Measurements from ENCODE around the gene WDPCP. TPM values are rescaled to one million over a fixed set of nuclear protein-coding genes. Genes with fewer than 3 reads are reported as not detected.
A peak's percentile ranks its signal among the peaks of the same experiment; 100 is the strongest.
"Not testable (repeated sequence)": the region's sequence is repeated elsewhere in the genome, so short reads cannot be mapped to it uniquely, and the experiment has no call there.

Gene WDPCP
- total RNA-seq, 1 experiment from 2014 or later = 4.8 TPM

DNA sequence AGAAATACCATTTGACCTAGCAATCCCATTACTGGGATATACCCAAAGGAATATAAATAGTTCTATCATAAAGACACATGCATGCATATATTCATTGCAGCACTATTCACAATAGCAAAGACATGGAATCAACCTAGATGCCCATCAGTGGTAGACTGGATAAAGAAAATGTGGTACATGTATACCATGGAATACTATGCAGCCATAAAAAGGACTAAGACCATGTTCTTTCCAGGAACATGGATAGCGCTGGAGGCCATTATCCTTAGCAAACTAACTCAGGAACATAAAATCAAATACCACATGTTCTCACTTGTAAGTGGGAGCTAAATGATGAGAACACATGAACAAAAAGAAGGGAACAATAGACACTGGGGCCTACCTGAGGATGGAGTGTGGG lies 119.0 kb downstream of the WDPCP start:
- DNase-seq (ENCODE audit: low spot score) = not testable (repeated sequence)

DNA sequence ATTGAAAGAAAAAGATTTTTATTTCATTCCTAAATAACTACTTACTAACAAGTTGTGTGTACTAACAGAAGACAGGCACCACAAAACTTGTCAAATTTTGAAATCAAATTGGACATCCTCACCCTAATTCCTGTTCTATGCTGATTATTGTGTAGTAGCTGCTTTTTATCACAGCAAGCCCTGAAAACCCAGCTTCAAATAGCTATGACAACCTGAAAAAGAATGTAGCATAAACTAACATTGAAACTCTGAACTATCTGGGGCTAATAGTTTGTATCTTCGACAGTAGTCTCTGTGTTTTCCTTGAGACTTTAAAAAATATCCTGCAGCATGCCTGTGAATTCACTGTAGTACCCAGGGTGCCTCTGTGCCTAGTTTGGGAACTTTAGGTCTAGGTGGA lies 122.6 kb downstream of the WDPCP start:
- DNase-seq (ENCODE audit: low spot score) = no peak

DNA sequence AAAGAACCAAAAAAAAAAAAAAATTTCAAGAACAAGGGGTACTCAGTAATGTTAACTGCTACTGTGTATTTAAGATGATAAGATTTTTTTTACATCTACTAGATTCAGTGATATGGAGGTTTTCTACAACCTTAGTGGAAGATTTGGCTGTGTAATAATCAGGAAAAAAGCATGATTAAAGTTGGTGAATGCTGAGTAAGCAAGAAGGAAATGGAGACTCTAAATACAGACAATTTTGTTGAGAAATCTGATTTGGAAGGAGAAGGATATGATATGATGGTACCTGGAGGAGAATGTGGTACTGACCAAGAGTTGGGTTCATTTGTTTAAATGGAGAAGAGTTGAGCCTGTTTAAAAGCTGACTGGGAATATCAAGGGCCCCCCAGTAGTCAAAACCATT lies 125.1 kb downstream of the WDPCP start:
- no peak for DNase-seq (ENCODE audit: low spot score)

DNA sequence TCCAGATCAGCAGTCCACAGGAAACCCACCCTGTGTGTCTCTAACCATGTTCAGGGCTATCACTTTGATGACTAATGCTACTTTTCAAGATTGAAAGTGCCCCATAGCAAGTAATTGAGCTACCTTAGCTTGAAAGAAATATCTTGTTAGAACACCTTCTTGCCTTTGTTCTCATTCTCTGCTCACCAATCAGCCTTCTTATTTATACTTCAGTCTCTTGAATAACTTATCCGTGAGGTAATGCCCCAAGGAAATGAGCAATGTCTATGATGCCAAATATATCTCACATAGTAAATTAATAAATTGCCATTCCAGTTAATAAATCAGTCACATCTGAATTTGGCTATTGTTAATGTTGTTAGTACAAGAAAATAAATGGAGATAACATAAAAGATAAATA lies 141.6 kb downstream of the WDPCP start:
- no peak for DNase-seq (ENCODE audit: low spot score)

DNA sequence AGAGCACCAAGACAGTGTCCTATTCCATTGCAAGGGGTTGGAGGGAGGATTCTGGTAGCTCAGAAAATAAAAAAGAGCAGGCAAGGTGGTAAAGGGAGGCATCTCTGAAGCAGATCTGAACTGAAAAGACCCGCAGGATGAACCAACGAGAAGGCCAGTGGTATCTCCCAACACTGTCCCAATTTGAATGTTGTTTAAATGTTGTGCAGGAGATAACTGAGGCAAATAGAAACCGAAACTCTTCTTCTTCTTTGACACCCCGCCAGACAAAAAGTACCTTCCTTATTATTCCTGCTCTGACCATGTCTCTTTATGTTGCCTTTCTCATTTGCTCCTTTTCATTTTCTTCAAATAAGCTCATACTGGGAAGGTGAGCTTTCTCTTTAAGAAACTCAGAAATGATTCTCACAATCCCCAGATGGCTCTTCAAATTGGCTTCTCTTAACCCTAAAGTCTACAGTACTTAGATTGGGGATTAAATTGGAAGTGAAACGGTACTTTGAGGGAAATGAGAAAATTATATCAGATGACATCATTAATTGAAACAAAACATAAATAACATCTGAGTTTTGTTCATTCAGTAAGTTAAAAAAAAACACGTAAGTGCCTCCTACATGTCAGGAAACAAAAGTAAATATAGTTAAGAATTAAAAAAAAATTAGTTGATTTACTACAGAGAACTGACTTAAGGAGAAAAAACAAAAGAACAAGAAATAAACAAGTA lies 143.6 kb downstream of the WDPCP start:
- DNase-seq (ENCODE audit: low spot score) = no peak

DNA sequence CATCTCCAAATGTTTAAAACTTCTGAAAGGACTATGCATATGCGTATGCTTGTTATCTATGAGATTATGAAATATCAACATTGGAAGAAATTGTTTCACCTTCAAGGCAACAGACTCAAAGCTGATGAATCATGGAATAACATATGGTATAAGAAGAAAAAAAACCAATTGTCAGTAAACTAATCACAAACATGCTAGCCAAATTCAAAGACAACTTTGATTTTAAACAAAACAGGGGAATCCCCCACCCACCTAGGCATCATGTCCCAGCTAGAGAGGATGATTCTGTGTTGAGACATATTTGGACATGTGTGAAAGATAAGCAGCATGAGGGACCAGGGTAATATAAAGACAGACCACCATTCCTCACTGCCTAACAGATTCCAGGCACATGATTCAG lies 147.7 kb downstream of the WDPCP start:
- no peak for DNase-seq (ENCODE audit: low spot score)

DNA sequence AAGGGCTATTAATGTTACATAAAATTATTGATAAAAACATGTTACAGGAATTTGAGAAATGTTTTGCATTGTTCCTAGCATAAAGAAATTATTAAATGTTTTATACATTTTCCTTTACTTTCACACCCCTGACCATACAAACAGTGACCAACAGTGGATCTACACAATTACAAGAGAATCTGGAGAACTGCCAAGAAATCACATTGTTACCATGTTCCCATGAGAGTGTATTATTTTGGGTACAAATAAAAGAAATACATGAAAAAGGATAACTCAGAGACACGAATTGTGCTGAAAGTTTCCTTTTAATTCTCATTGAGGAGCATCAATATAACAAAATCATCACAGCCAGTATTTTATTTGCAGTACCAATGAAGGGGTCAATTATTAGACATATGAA lies 150.1 kb downstream of the WDPCP start:
- DNase-seq (ENCODE audit: low spot score) = no peak

DNA sequence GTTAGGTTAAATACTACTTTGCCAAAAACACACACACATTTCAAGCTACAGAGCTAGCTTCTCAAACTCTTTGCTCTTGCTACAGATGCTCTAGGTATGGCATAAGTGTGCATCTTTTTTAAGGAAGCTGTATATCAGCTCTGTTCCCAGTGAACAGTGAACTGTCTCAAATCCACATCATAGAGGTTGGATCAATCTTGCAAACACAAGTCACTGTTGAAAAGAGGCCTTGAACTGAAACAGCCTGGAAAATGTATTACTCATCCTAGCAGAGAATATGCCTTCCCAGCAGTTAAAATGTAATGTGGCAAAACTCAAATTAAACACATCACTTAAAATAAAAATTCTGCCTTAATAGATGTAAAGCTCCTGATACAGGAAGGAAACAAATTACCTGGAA lies 151.8 kb downstream of the WDPCP start:
- DNase-seq (ENCODE audit: low spot score) = no peak

DNA sequence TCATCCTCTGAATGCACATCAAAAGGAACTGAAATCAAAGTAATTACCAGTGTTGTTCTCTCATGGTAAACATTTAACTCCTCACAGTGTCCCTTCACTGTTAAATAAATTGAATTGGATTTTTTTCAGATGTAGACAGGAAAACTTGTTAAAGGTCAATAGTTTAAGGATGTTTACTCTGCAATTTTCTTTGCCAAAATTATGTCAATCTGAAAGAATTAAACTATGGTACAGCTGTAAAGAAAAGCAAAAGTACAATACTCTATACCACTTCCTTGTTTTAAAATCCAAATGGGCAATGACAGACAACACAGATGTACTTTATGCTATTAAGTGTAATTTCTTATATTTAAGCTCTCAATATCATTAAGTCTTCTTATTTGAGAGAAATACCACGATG lies 153.2 kb downstream of the WDPCP start:
- no peak for DNase-seq (ENCODE audit: low spot score)

DNA sequence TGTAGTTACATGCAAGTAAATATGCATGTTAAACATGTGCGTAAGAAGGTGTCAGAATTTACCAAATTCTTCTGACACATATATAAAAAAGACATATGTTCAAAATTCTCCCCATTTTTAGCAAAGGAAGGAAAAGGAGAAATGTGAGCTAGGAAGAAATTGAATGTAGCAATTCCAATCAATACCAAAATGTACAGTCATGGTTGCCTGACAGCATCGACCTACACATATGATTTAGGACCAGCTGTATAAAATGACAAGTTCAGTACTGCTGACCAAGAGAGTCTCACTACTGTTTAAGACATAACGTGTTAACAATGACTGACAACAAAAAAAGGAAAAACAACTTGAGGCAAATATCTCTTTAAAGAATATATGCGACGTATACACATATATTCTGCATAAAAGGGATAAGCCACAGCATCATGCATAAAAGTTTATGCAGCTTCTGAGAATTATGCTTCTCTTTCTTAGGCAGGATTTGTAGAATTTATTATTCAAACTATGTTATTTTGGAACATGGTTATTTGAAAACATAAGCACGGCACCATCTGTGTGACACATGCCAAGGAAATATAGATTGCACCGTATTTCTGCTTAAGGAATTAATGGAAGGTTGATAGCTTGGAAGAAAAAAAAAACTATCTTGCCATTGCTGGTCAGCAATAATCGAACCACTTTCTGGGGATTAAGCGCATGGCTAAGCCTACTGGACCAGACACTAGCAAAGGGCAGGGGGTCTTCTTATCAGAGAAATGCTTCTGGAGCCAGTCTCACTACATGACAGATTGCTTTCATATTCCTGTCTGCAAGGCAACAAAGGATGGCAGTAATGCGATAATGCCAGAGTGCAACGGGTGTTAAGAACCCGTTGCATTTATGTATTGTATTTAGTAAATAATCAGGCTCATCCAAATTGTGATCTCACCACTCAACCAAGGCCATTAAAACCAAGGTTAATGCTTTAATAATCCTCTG lies 154.0 kb downstream of the WDPCP start:
- DNase-seq (ENCODE audit: low spot score) = no peak

DNA sequence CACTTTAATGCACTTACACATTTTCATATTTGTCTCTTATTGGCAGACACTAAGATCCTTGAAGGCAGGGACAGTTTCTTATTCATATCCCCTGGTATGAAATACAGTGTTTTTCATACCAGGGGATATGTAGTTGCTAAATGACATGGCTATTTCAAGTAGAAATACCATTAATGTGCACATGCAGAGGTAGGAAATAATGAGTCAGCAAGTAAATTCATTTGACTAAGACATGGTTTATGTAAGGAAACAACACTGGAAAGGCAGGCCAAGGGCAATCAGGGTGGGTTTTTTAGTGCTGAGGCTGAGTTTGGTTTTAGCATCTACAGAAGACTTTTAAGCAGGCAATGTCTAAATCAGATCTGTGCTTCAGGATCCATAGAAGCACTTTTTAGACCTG lies 155.9 kb downstream of the WDPCP start:
- DNase-seq (ENCODE audit: low spot score) = no peak

DNA sequence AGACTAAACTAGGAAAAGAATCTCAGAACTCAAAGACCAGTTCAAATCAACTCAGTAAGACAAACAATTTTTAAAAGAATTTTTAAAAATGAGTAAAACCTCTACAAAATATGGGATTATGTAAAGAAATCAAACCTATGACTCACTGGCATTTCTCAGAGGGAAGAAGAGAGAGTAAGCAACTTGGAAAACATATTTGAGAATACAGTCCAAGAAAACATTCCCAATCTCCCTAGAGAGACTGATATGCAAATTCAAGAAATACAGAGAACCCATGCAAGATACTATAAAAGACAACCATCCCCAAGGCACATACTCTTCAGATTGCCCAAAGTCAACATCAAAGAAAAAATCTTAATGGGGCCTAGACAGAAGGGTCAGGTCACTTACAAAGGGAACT lies 162.7 kb downstream of the WDPCP start:
- DNase-seq (ENCODE audit: low spot score) = no peak

DNA sequence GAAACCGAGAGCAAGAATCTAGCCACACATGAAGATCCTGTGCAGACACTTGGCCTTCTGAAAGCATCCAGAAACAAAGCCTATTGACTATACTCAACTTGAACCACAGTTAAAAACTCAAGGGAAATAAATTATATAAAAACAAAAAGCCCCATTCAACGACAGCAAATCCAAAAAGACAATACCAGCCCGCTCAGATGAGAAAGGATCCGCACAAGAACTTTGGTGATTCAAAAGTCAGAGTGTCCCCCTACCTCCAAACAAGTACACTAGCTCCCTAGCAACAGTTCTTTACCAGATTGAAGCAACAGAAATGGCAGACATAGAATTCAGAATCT lies 163.2 kb downstream of the WDPCP start:
- DNase-seq (ENCODE audit: low spot score) = no peak

DNA sequence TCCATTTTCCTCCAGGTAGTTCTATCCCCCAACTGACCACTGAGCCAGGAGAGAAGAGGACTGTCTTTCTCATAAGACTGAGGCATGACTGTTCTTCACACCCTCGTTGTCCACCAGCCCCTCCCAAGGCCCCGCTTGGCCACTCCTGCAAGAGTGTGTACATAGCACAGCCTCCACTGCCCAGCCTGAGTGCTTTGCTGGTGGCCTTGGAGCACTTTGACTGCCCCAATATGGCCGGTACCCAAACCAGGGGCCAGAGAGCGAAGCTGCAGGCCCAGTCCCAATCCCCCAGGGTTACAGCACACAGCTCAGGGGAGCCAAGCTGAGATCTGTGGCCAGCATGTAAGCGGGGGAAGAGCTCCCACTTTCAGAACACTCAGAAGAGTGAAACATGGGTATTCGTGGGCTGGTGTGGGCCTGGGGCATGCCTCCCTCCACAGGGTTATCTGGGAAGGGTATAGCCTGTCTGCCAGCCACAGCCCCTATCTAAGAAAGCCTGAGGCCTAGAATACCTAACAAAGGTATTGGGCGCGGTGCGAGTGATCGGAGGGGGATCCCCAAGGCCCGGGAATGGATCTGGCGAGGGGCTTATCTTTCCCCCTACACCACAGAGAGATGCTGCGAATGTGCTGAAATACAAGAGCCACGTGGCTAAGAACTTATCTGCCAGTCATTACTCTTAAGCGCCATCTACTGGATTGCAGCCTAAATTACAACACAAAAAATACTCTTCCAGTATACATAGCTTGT lies 163.8 kb downstream of the WDPCP start:
- peak; percentile 22 for DNase-seq (ENCODE audit: low spot score)

DNA sequence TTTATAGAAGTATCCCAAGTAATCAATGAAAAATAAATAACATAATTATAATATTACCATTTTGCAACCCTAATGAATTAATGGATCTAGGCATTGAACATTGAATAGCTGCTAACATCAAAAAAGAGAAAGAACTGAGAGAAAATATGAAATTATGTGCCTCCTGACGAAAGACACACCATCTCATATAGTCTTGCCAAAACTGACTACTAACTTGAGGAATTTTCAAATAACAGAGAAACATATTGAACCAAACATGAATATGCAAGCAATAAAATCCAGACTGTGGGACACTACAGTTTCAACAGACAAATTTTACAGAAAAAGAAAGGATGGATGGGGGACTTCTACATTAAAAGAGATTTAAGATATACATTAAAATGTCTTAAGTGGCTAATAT lies 165.7 kb downstream of the WDPCP start:
- no peak for DNase-seq (ENCODE audit: low spot score)

DNA sequence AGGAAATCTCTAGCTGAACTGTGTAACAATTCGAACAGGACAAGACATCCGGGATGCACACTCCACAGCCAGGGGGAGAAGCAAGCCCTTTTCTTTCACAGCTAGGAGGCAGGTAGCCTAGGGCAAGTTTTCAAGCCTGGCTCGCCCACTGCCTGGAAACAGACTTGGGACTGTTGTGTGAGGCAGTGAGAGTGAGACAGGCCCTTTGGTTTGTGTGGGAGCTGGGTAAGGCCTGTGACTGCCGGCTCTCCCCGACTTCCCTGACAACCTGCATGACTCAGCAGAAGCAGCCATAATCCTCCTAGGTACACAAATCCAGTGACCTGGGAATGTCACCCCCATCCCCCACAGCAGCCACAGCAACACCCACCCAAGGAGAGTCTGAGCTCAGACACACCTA lies 179.7 kb downstream of the WDPCP start:
- DNase-seq (ENCODE audit: low spot score) = no peak

DNA sequence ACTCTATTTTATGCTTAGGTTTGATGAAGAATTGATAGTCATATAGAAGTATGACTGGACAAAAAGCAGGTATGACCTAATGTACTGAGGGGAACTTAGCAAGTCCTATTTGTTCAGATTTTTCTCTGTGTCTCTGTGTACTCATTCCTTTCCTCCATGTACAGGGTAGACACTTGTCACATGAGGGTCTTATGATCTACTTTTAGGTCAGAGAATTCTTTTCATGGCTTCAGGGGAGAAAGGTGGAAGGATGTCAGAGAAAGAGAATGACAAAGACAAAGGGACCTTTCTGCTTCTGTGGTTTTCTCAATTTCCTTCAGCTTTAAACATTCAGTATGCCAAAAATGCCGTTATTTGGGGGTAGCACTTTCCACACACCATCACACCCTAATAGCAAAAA lies 181.6 kb downstream of the WDPCP start:
- no peak for DNase-seq (ENCODE audit: low spot score)

DNA sequence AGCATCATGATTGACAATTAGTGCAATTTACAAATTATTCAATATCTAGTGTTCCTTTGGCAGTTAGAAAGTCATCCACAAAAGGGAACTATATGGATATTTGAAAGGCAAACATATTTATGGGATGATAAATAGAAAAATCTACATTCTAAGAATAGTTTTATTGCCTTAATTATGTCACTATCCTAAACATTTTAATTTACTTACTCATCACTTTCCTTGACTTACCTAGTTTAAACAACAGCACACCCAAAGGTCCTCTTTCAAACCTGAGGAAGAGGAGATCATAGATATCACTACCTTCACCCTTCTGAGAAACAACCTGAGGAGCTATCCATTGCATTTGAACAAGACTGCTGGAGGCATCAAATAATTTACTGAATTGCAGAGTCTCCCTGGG lies 184.5 kb downstream of the WDPCP start:
- DNase-seq (ENCODE audit: low spot score) = no peak

DNA sequence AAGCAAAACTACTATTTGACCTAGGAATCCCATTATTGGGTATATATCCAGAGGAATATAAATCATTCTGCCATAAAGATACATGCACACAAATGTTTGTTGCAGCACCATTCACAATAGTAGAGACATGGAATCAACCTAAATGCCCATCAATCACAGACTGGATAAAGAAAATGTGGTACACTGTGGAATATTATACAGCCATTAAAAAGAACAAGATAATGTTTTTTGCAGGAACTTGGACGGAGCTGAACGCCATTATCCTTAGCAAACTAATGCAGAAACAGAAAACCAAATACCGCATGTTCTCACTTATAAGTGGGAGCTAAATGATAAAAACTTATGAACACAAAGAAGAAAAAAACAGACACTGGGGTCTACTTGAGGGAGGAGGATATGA lies 185.4 kb downstream of the WDPCP start:
- not testable (repeated sequence) for DNase-seq (ENCODE audit: low spot score)

DNA sequence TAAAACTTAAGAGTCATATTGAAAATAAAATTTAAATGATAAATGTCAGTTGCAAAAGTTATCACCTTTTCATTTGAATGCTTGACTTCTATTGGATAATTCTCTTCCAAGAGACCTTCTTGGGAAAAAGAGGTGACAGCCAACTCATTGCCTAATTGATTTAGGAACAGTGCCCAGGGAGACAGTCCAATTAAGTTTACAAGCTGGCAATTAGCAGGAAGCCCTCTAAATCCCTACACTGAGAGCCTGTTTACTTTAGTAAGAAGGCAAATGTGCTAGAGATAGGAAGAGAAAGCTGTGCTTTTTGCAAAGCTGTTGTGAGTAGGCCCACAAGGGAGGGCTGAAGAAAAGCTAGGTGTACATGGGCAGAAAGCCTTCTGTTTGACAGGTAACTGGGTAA lies 189.1 kb downstream of the WDPCP start:
- DNase-seq (ENCODE audit: low spot score) = no peak

DNA sequence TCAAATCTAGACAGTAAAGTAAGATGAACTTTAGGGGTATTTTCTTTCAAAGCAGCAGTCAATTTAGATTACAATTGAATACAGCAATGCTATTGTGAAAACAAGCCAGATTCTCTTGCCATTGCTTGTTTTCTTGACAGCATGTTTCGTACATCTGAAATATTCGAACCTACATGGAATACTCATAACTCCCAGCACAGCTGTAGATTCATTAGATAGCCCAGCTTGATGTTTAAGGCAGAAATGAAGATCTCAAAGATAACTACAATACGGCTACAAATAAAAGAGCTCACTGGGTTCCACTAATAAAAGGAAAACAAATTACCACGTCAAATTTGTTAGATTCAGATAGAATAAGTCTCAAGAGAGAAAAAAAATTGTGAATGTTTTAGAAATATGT lies 208.8 kb downstream of the WDPCP start:
- no peak for DNase-seq (ENCODE audit: low spot score)

DNA sequence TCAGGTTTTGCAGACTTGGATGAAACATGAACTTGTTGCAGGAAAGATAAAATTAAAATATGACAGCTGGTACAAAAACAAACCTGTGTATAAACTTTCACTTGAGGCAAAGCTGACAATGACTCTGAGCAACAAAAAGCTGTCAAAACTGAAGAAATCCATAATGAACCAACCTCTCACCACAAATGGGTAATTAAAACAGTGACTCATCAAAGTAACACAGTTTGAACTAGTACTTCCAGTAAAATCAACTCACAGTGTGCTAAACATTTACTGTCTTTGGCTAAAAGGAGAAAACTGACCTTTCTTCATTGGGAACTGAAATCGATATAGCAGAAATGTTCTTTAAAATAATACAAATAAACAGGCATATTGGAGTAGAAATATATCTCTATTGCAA lies 209.7 kb downstream of the WDPCP start:
- peak; percentile 40 for DNase-seq (ENCODE audit: low spot score)
